NOMO-1 (cell line): ENCODE results near the gene ZNF280A.

ENCODE experiments used
- DNase-seq, 2 experiments: peaks; one replicate each; lab custom pipeline; 2025; ENCODE audit not compliant: unreplicated experiment in 2 of 2; lab: John Stamatoyannopoulos, UW

Gene ZNF280A, protein sequence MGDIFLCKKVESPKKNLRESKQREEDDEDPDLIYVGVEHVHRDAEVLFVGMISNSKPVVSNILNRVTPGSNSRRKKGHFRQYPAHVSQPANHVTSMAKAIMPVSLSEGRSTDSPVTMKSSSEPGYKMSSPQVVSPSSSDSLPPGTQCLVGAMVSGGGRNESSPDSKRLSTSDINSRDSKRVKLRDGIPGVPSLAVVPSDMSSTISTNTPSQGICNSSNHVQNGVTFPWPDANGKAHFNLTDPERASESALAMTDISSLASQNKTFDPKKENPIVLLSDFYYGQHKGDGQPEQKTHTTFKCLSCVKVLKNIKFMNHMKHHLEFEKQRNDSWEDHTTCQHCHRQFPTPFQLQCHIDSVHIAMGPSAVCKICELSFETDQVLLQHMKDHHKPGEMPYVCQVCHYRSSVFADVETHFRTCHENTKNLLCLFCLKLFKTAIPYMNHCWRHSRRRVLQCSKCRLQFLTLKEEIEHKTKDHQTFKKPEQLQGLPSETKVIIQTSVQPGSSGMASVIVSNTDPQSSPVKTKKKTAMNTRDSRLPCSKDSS

GRCh38 chr22:22520020-22520656 lies at the start of gene ZNF280A:
TSS of gene ZNF280A (minus strand) at chr22:22520270. CDS start at chr22:22515630, 4,640 bp downstream.
- no peak for DNase-seq

DNA sequence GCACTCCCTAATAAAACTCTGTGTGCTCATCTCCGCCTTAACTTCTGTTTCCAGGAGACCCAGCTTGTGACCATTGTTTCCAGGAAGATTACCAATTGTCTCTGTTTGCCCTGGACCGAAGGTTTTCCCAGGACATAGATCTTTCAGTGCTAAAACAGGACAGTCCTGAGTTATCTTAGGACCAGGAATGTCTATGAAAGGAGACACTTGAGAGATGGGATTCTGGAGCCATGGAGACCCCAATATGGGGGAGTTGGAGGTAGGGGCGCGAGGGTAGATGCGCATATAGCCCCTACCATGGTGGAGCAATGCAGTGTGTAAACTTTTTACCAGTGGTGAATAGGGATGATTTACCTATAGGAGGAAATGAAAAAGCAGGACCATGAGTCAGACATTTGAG lies 49.1 kb upstream of the ZNF280A start:
- no peak for DNase-seq

DNA sequence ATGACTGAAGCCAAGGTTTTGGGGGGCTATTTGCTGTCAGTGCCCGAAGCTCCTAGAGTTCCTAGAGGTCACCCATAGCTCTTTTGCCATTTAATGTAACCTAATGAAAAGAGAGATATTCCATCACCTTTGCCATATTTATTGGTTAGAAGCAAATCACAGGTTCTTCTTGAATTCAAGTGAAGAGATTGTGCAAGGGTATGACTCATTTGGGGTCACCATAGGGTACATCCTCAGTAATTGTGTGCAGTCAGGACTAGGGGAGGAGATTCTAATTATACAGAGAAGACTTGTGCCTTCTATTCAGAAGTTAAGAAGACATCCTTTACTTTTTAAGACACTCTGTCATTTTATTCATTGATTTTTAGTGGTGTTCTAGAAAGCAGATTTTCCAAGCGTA lies 45.9 kb upstream of the ZNF280A start:
- peak in 1 of 2 experiments; percentile 52 for DNase-seq

- peak; percentile 64 to 70 for DNase-seq
Measured at GRCh38 chr22:22558972-22559603, 39.0 kb upstream of the ZNF280A start, which contains the start of gene PRAME. TSS of gene PRAME (minus strand) at chr22:22559265. CDS start at chr22:22556832, 2,433 bp downstream.

DNA sequence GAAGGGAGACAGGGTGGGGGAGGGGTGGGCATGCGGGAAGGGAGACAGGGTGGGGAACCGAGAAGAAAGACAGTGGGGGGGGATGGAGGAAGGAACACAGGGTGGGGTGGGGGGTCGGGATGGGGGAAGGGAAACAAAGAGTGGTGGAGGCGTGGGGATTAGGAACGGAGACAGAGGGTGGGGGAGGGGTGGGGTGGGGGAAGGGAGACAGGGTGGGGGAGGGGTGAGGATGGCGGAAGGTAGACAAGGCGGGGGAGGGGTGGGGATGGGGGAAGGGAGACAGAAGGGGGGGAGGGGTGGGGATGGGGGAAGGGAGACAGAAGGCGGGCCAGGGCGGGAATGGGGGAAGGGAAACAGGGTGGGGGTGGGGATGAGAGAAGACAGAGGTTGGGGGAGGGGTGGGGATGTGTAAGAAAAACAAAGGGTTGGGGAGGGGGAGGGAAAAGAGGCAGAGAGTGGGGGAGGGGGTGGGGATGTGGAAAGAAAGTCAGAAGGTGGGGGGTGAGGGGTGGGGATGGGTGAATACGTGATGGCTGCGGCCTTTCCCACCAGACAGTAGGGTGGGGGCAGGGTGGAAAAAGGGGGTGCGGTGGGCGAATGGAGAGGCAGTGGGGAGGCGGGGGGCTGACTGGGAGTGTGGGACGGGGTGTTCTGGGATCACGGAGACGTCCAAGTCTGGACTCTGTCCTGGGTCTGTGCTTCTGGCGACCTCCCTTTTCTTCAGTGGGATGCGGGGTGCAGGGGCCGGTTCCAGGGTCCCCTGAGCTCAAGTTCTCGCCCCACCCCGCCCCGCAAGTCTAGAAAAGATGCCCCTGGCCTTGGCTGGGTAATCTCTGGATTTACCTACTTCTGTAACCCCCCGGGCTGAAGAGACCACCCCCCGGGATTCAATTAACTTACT lies 38.3 kb upstream of the ZNF280A start:
- DNase-seq, result no peak

GRCh38 chr22:22556995-22557925 lies 37.2 kb upstream of the ZNF280A start:
- no peak for DNase-seq

DNA sequence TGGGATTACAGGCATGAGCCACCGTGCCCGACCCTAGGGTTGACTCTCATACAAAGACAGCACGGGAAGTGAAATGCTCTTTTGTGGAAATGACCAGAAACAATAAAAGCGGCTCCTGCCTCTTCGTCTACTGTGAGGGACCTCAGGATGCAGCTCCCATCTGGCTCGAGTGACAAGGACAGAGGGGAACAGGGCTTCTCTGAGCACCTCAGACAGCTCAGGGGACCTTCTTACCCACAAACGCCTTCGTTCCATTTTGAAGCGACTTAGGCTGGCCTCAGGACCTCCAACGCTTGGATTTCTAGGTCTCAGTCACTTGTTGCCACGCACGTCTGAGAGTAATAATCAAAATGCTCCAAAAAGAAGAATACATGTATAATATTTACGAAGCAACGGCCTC lies 36.5 kb upstream of the ZNF280A start:
- DNase-seq, result no peak

GRCh38 chr22:22555596-22555995 lies 35.5 kb upstream of the ZNF280A start:
- DNase-seq, result no peak

GRCh38 chr22:22554587-22555284 lies 34.7 kb upstream of the ZNF280A start:
- DNase-seq, result peak in 1 of 2 experiments; percentile 27

DNA sequence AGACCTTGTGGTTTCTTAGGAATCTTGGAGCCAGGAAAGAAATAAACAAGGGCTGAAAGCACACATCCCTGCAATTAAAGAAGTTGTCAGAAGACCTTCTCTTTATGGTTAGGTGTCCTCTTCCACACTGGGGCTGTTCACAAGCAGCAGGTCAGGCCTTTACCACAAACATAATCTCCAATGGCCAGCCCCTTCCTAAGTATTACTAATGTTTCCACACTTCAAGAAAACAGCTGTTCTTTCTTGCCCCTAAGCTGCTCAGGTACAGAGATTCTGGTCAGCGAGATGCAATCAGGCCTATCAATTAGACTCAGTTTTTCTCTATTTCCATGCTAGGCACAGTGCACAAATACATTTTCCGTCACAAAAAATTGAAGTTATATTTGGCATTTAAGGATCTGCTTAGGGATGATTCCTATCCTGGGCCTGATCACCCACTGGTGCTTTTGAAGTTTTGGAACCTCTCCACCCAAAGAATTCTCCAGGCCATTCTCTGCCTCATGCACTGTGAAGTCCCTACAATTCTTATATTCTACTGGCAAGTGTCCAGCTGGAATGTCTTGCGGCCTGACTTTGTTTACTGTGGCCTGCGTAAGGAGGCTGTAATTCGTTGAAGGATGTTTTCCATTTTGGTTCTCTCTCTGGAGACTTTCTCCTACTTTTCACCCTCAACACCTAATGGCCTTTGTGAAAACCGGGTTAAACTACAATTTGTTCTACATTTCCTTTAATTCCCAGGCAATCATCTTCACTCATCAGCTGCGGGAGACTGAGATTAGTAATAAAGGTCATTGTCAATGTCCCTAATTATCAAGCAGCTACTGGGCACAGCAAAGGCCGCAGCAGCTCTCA lies 33.9 kb upstream of the ZNF280A start:
- no peak for DNase-seq

- no peak for DNase-seq
Measured at GRCh38 chr22:22553141-22553540, 33.1 kb upstream of the ZNF280A start.

- no peak for DNase-seq
Measured at GRCh38 chr22:22552630-22553029, 32.6 kb upstream of the ZNF280A start.

- no peak for DNase-seq
Measured at GRCh38 chr22:22550789-22551434, 30.8 kb upstream of the ZNF280A start.

DNA sequence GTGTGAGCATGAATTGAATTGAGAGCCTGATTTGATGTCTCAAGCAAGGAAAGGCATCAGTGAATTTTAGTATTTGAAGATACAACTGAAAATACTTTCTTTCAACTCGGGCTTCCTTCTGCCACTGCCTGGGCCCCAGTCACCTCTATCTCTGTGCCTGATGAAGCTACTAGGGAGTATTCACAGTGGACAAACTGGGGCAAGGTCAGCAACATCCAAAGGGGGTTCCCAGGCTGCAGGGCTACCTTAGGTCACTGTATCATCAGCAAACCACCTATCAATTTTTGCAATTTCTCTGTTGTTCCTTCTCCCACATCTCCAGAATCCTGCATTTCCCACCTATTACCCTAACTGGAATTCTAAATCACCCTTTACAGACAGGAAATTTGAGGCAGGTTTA lies 28.8 kb upstream of the ZNF280A start:
- no peak for DNase-seq

- DNase-seq, result no peak
Measured at GRCh38 chr22:22548317-22548716, 28.2 kb upstream of the ZNF280A start.

DNA sequence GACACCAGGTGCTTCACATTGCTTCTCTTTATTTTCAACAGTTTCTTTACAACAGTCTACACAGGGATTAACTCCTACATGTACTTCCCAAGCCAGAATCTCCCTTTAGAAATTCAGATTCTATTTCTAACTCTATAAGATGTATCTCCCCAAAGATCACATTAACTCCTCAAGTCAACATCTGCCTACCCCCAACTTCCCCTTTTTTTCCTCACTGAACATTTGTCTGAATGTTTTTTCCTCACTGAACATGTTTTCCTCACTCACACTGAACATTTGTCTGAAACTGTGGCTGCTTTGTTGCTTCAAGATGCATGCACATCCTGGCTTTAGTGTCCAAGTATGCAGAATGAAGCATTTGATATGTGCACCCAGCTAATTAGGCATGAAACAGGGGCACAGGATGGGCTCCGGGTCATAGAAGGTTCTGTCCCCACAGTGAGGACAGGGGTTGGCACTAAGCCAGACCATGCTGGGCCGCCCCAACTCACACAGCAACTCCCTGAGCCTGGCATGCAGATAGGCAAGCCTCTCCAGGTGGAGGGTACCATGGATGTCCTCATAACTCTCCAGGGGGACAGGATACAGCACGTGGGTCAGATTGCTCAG lies 27.7 kb upstream of the ZNF280A start:
- DNase-seq, result peak; percentile 33 to 34

DNA sequence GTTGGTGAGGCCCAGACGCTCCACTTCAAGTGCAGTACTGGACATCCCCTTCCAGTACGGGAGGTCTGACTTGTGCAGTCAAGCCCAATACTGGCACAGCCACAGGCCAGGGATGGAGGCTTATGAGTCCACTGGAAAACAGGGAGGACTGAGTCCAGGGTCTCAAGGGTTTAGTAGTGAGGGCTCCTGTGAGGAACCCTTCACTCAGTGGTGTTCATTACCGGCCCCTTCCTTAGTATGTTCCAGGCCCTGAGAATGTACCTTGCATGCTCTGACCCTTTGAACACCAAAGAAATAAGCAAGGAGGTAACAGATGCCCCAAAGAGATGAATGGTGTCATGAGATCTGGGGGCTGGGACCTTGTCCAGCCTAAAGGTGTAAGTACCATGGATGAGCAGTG lies 27.2 kb upstream of the ZNF280A start:
- no peak for DNase-seq
